GM18867 (cell line): Measurements from ENCODE around the gene HSP90AB1.

Experiments used
- ATAC-seq: cut with Tn5 transposase; IDR thresholded peaks from one replicate; pipeline ENCODE4 v1.9.1; 2021; ENCODE audit warnings: mild to moderate bottlenecking, moderate library complexity; ENCODE audit not compliant: unreplicated experiment

Gene HSP90AB1

GRCh38 chr6:44284121-44284520 is 37.2 kb downstream of the HSP90AB1 start:
- ATAC-seq = no peak

- ATAC-seq = no peak
Observed at GRCh38 chr6:44284867-44285266, 38.0 kb downstream of the HSP90AB1 start.

GRCh38 chr6:44285552-44286284 is 38.8 kb downstream of the HSP90AB1 start:
- no peak for ATAC-seq

GRCh38 chr6:44286285-44286565 is 39.3 kb downstream of the HSP90AB1 start:
- no peak for ATAC-seq

- ATAC-seq = no peak
Observed at GRCh38 chr6:44286747-44287146, 39.8 kb downstream of the HSP90AB1 start.

- ATAC-seq = no peak
Observed at GRCh38 chr6:44289726-44290260, 42.9 kb downstream of the HSP90AB1 start.

- no peak for ATAC-seq
Observed at GRCh38 chr6:44291841-44292240, 44.9 kb downstream of the HSP90AB1 start.

DNA sequence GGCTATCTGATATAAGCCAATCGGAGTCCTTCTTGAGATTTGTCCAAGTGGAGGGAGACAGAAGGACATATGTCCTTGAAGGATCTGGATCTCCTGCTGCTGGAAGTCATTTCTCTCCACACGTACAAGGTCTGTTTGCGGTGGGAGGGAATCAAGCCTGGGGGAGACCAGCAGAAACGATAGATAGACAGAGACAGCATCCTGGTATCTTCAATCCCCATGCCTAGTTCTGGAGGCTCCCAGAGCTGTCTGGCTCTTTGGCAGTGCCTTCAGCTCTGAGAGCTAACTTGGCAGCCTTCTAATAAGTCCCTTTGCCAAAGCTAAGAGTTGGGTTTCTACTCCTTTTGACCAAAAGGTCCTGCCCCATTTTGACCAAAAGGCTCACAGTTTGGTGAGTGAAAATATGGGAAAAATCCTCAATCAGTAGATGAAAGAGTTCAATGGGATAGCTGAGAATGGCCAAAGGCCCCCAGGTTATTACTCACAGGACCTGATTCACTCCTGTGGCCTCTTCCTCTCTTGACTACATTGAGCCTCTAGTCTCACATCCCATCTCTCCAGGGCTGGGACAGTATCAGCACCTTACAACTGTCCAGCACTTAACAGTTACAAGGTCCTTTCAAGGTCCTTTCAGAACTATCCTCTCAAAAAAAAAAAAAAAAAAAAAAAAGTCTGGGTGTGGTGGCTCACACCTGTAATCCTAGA is 45.9 kb downstream of the HSP90AB1 start:
- no peak for ATAC-seq

DNA sequence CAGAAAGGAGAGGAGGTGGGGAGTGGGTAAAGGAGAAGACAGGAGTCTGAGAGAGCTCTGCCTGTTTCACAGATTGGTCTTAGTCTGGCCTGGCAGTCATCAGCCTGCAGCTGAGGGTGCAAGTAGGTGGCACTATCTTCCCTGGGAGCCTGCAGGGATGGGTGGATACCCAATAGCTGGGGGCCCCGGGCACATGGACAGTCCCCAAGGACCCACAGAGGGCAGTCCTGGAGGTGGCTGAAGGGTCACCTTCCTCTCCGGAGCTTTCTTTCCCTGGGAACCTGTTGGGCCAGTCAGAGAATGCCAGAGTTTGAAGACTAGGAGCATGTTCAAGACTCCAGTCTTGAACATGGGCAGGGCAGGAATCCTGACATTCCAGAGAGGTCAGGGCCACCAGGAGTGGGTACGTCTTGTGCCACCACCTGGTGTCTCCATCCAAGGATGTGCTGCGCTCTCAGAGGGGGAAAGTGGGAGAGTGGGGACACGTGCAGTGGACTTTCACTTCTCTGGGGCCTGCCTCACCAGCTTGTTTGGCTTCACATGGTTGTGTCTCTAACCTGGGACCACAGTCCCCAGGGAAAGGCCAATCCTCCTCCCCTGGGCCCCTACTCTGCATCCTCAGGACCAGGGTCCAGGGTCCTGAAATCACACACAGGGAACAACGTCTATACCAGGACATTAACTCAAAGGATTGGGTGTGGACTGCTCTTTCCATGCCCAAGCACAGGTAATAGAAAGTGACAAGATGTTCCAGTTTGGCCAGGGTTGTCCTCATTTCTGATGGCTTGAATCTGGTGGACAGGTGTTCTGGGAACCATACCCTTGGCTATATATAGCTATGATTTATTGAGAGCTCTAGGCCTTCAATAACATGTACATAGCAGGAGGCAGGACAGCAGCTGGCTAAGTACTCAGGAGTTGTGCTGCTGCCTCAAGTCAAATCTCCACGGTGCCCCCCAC is 48.2 kb downstream of the HSP90AB1 start:
- ATAC-seq = no peak

DNA sequence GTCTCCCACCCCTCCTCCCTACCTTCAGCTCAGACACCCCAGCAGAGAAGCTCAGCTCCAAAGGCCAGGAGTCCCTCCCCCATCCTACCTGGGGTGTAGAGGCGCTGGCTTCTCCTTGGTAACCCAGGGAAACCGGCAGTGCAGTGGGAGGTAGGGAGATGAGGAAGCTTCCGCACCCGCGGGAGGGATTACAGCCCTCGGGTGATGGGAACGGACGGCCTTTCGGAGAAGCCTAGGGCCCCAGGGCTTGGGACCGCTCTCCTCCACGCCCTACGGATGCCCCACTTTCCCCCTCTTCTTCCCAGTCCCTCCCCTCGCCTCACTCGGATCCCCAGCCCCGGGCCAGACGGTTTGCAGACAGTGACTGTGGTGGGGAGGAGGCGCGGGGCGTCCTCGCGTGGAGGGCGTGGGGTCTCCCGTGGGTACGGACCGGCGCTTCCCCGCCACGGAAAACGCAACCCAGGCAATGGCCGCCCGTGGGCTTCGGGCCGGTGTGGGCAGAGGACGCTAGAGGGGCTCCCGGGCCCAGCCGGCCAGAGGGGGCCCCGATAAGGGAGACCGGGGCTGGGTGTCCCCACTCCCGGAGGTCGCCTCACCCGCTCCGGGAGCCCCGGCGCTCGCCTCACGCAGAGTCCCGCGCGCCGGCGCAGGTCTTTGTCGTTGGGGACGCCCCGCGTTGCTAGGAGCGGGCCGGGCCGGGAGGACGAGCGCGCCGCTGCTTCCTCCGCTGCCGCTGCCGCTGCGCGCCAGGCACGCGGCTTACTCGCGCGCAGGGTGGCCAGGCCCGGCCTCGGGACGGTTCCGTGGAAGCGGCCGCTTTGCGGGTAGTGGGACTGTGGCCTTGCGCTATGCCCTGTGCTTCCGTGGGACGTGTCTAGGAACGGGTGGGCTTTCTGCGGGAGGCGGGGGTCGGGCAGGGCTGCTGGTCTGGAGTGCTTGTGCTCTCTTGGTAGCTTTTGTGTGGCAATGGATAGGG is 50.5 kb downstream of the HSP90AB1 start:
- ATAC-seq = no peak

- ATAC-seq = no peak
Observed at GRCh38 chr6:44298055-44298803, 51.3 kb downstream of the HSP90AB1 start.

GRCh38 chr6:44298864-44299263 is 52.0 kb downstream of the HSP90AB1 start:
- no peak for ATAC-seq

GRCh38 chr6:44300292-44300823 is 53.5 kb downstream of the HSP90AB1 start:
- ATAC-seq = no peak

DNA sequence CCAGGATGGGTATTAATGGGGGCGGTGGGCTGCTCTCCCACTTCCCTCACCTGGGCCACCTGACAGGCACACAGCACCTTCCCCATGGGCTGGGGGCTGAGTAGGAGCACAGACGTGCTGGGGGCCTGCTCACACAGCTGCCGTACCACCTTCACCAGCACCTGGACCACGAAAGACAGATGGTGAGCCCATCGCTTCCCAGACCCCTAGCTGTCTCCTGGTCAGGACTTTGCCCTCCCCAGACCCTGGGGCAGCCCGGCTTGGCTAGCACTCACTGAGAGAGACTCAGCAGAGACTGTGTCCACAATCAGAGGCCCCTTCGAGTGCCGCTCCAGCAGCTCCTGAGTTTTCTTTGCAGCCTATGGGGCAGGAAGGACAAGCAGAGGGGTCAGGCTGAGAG is 54.2 kb downstream of the HSP90AB1 start:
- ATAC-seq = no peak

DNA sequence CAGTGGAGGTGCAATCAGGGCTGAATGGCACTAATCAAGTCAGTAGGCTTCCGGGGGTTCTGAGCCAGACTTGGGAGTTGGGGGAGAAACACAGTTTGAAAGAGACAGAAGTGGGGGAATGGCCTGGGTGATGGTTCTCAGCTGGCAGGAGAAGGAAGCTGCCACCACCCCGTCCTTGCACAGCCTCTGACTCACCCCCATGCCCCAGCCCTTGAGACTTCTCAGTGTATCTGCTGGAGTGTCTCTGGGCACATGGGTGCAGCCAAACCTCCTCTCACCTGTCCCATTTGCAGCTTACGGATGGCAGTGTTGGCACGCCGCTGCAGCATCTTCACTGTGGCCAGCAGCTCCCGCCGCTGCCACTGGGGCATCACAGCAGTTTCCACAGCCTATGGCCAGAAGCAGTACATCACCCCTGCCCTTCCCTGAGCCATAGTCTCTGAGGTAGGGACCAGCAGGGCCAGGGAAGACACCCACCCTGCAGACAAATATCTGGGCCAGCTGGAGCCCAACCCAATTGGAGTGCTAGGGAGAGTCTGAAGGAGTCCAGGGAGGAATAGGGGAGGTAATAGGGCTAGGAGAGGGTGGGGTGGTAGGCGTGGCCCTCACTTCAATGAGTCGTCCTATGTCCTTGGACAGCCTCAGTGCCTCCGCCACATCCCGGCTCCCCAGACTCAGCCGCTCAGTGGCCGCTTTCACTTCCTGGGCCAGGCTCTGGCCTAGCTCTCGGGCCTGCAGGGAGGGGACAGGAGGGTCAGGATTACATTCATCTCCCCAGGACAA is 55.1 kb downstream of the HSP90AB1 start:
- no peak for ATAC-seq

DNA sequence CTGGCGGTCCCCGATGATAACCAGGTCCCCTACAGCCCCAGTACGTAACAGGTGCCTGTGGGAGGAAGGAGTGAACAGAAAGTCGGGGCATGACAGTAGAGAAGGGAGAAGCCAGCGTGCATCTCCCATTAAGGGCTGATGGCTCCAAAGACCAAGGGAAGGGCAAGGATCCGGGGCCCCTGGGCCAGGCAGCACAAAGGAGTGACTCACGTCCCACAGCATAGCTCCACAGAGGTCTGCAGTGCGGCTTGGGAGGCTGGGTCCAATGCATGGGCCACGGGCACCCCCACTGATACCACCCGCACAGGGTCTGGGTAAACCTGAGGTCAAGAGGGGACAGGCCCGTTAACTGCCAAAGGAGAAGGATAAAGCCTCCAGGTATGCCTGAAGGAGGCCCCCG is 56.0 kb downstream of the HSP90AB1 start:
- no peak for ATAC-seq
